ENCODE data around the gene CALD1. TPM values are rescaled to one million over a fixed set of nuclear protein-coding genes. Genes with fewer than 3 reads are reported as not detected.

The CALD1 gene
- total RNA-seq, 2 donors from 2014 or later: 0.62 to 9.2 TPM

- H3K27me3 Mint-ChIP-seq: peaks cover 5% of the 10 kb centered on the region
- H3K36me3 Mint-ChIP-seq (ENCODE audit: low read depth): no peaks in the 10 kb centered on the region
- no peak overlapping the region for H3K4me3 Mint-ChIP-seq
- ATAC-seq (no peak), DNase-seq (no peak)
- peaks cover 3% of the 10 kb centered on the region for H3K4me1 Mint-ChIP-seq
- H3K27ac Mint-ChIP-seq: no peak overlapping the region
- H3K9me3 ChIP-seq (ENCODE audit: control insufficient read depth, low read length, poor library complexity, severe bottlenecking): no peaks in the 10 kb centered on the region
These were observed 70.6 kb downstream of the CALD1 start for GRCh38 chr7:134850066-134850465.

- H3K9me3 ChIP-seq (ENCODE audit: control insufficient read depth, low read length, poor library complexity, severe bottlenecking): no peaks in the 10 kb centered on the region
- DNase-seq (no peak), ATAC-seq (no peak)
- Mint-ChIP-seq H3K27me3 (peaks cover 5% of the 10 kb centered on the region), H3K4me3 (no peak overlapping the region), H3K27ac (no peak overlapping the region), H3K36me3 (ENCODE audit: low read depth) (no peaks in the 10 kb centered on the region), H3K4me1 (peaks cover 5% of the 10 kb centered on the region)
These were observed 71.7 kb downstream of the CALD1 start for GRCh38 chr7:134851141-134851540.

GRCh38 chr7:134852625-134853024 lies 73.2 kb downstream of the CALD1 start:
- Mint-ChIP-seq H3K27me3 (no peaks in the 10 kb centered on the region), H3K4me1 (peaks cover 5% of the 10 kb centered on the region), H3K4me3 (no peak overlapping the region), H3K27ac (no peak overlapping the region), H3K36me3 (ENCODE audit: low read depth) (no peaks in the 10 kb centered on the region)
- DNase-seq: no peak
- ATAC-seq: no peak
- no peaks in the 10 kb centered on the region for H3K9me3 ChIP-seq (ENCODE audit: control insufficient read depth, low read length, poor library complexity, severe bottlenecking)

GRCh38 chr7:134854816-134855215 lies 75.4 kb downstream of the CALD1 start:
- H3K4me3 Mint-ChIP-seq: no peak overlapping the region
- peaks cover 5% of the 10 kb centered on the region for H3K4me1 Mint-ChIP-seq
- peaks cover under 1% of the 10 kb centered on the region for H3K36me3 Mint-ChIP-seq (ENCODE audit: low read depth)
- H3K27ac Mint-ChIP-seq: no peak overlapping the region
- ATAC-seq (no peak), DNase-seq (no peak)
- H3K9me3 ChIP-seq (ENCODE audit: control insufficient read depth, low read length, poor library complexity, severe bottlenecking): no peaks in the 10 kb centered on the region
- no peaks in the 10 kb centered on the region for H3K27me3 Mint-ChIP-seq

- Mint-ChIP-seq H3K4me1 (peaks cover 5% of the 10 kb centered on the region), H3K27me3 (no peaks in the 10 kb centered on the region), H3K36me3 (ENCODE audit: low read depth) (peaks cover 3% of the 10 kb centered on the region), H3K27ac (no peak overlapping the region), H3K4me3 (no peak overlapping the region)
- ATAC-seq: no peak
- H3K9me3 ChIP-seq (ENCODE audit: control insufficient read depth, low read length, poor library complexity, severe bottlenecking): no peaks in the 10 kb centered on the region
- DNase-seq: no peak
These were observed 76.0 kb downstream of the CALD1 start for GRCh38 chr7:134855442-134855841.

GRCh38 chr7:134856091-134856490 lies 76.7 kb downstream of the CALD1 start:
- no peaks in the 10 kb centered on the region for H3K9me3 ChIP-seq (ENCODE audit: control insufficient read depth, low read length, poor library complexity, severe bottlenecking)
- no peak overlapping the region for H3K27ac Mint-ChIP-seq
- no peak overlapping the region for H3K4me3 Mint-ChIP-seq
- ATAC-seq: no peak
- peaks cover 5% of the 10 kb centered on the region for H3K4me1 Mint-ChIP-seq
- H3K36me3 Mint-ChIP-seq (ENCODE audit: low read depth): peaks cover 3% of the 10 kb centered on the region
- peaks cover 3% of the 10 kb centered on the region for H3K27me3 Mint-ChIP-seq
- DNase-seq: no peak

GRCh38 chr7:134856691-134857090 lies 77.3 kb downstream of the CALD1 start:
- H3K27ac Mint-ChIP-seq: no peak overlapping the region
- ATAC-seq: no peak

GRCh38 chr7:134857958-134858357 lies 78.5 kb downstream of the CALD1 start:
- DNase-seq (no peak), ATAC-seq (no peak)
- Mint-ChIP-seq H3K27ac (no peak overlapping the region), H3K27me3 (peaks cover 7% of the 10 kb centered on the region), H3K4me1 (peaks cover 5% of the 10 kb centered on the region), H3K36me3 (ENCODE audit: low read depth) (peaks cover 7% of the 10 kb centered on the region), H3K4me3 (no peak overlapping the region)
- H3K9me3 ChIP-seq (ENCODE audit: control insufficient read depth, low read length, poor library complexity, severe bottlenecking): no peaks in the 10 kb centered on the region

More at GRCh38 chr7:134856691-134857090, 77.3 kb downstream of the CALD1 start:
- Mint-ChIP-seq H3K4me1 (peaks cover 5% of the 10 kb centered on the region), H3K36me3 (ENCODE audit: low read depth) (peaks cover 4% of the 10 kb centered on the region), H3K27me3 (peaks cover 7% of the 10 kb centered on the region), H3K4me3 (no peak overlapping the region)
- H3K9me3 ChIP-seq (ENCODE audit: control insufficient read depth, low read length, poor library complexity, severe bottlenecking): no peaks in the 10 kb centered on the region
- DNase-seq: no peak

GRCh38 chr7:134859783-134860182 lies 80.3 kb downstream of the CALD1 start:
- peaks cover 7% of the 10 kb centered on the region for H3K4me1 Mint-ChIP-seq
- H3K27ac Mint-ChIP-seq: no peak overlapping the region
- H3K27me3 Mint-ChIP-seq: peaks cover 7% of the 10 kb centered on the region
- no peak overlapping the region for H3K4me3 Mint-ChIP-seq
- peaks cover 8% of the 10 kb centered on the region for H3K36me3 Mint-ChIP-seq (ENCODE audit: low read depth)
- DNase-seq (no peak), ATAC-seq (no peak)
- no peaks in the 10 kb centered on the region for H3K9me3 ChIP-seq (ENCODE audit: control insufficient read depth, low read length, poor library complexity, severe bottlenecking)

- H3K9me3 ChIP-seq (ENCODE audit: control insufficient read depth, low read length, poor library complexity, severe bottlenecking): no peaks in the 10 kb centered on the region
- H3K4me3 Mint-ChIP-seq: peak overlapping the region; percentile 55
- no peak for DNase-seq
- H3K27ac Mint-ChIP-seq: peak overlapping the region; percentile 61
- peaks cover 14% of the 10 kb centered on the region for H3K27me3 Mint-ChIP-seq
- ATAC-seq: peak; percentile 84
- peaks cover 11% of the 10 kb centered on the region for H3K4me1 Mint-ChIP-seq
- peaks cover 7% of the 10 kb centered on the region for H3K36me3 Mint-ChIP-seq (ENCODE audit: low read depth)
These were observed 85.8 kb downstream of the CALD1 start for GRCh38 chr7:134865001-134865845.

- no peak overlapping the region for H3K4me3 Mint-ChIP-seq
- DNase-seq (no peak), ATAC-seq (no peak)
- no peak overlapping the region for H3K27ac Mint-ChIP-seq
- H3K9me3 ChIP-seq (ENCODE audit: control insufficient read depth, low read length, poor library complexity, severe bottlenecking): no peaks in the 10 kb centered on the region
- H3K36me3 Mint-ChIP-seq (ENCODE audit: low read depth): peaks cover 6% of the 10 kb centered on the region
- H3K4me1 Mint-ChIP-seq: peaks cover 11% of the 10 kb centered on the region
- H3K27me3 Mint-ChIP-seq: peaks cover 7% of the 10 kb centered on the region
These were observed 87.2 kb downstream of the CALD1 start for GRCh38 chr7:134866617-134867016.

- Mint-ChIP-seq H3K4me3 (no peak overlapping the region), H3K4me1 (peaks cover 5% of the 10 kb centered on the region), H3K27ac (no peak overlapping the region), H3K36me3 (ENCODE audit: low read depth) (no peaks in the 10 kb centered on the region), H3K27me3 (peaks cover 21% of the 10 kb centered on the region)
- DNase-seq (no peak), ATAC-seq (no peak)
- H3K9me3 ChIP-seq (ENCODE audit: control insufficient read depth, low read length, poor library complexity, severe bottlenecking): no peaks in the 10 kb centered on the region
These were observed 90.7 kb downstream of the CALD1 start for GRCh38 chr7:134870156-134870555.

- no peak for ATAC-seq
- no peaks in the 10 kb centered on the region for H3K4me1 Mint-ChIP-seq
These were observed 91.3 kb downstream of the CALD1 start for GRCh38 chr7:134870781-134871180.

GRCh38 chr7:134873253-134873652 lies 93.8 kb downstream of the CALD1 start:
- Mint-ChIP-seq H3K27ac (no peak overlapping the region), H3K36me3 (ENCODE audit: low read depth) (no peaks in the 10 kb centered on the region), H3K27me3 (peaks cover 26% of the 10 kb centered on the region), H3K4me3 (no peak overlapping the region), H3K4me1 (no peaks in the 10 kb centered on the region)
- H3K9me3 ChIP-seq (ENCODE audit: control insufficient read depth, low read length, poor library complexity, severe bottlenecking): no peaks in the 10 kb centered on the region
- ATAC-seq (no peak), DNase-seq (no peak)

More at GRCh38 chr7:134870781-134871180, 91.3 kb downstream of the CALD1 start:
- no peak overlapping the region for H3K27ac Mint-ChIP-seq
- H3K4me3 Mint-ChIP-seq: no peak overlapping the region
- H3K36me3 Mint-ChIP-seq (ENCODE audit: low read depth): no peaks in the 10 kb centered on the region
- no peak for DNase-seq
- H3K9me3 ChIP-seq (ENCODE audit: control insufficient read depth, low read length, poor library complexity, severe bottlenecking): no peaks in the 10 kb centered on the region
- peaks cover 25% of the 10 kb centered on the region for H3K27me3 Mint-ChIP-seq
